Transverse colon (tissue), 4 donors: ENCODE results near the gene NLRC5.

Source experiments
- EP300 ChIP-seq: sonication (generic); formaldehyde crosslinking; IDR thresholded peaks from one replicate; pipeline ENCODE4 v1.6.1; 2017; ENCODE audit warnings: antibody characterized with exemption, low read depth
- POLR2AphosphoS5 ChIP-seq, 3 donors: sonication (generic); formaldehyde crosslinking; IDR thresholded peaks; one replicate each; pipeline ENCODE4 v1.6.1; 2016; ENCODE audit warnings: antibody characterized with exemption in 3 of 3
- TF ChIP-seq, protein P1 (sequence below), 5 experiments: fragments of 200-600 bp in 3 of 5; fragments of 450-650 bp in 2 of 5; sonication (generic) in 3 of 5; IDR thresholded peaks; 1 replicate in 2 of 5; 2 replicates in 3 of 5; pipeline ENCODE4 v1.5.1; 2016 to 2017; ENCODE audit warnings: antibody characterized with exemption in 5 of 5, inconsistent platforms in 3 of 5, mild to moderate bottlenecking in 2 of 5, moderate library complexity in 1 of 5

- no peak for TF ChIP-seq EP300
- TF ChIP-seq, protein P1, sequence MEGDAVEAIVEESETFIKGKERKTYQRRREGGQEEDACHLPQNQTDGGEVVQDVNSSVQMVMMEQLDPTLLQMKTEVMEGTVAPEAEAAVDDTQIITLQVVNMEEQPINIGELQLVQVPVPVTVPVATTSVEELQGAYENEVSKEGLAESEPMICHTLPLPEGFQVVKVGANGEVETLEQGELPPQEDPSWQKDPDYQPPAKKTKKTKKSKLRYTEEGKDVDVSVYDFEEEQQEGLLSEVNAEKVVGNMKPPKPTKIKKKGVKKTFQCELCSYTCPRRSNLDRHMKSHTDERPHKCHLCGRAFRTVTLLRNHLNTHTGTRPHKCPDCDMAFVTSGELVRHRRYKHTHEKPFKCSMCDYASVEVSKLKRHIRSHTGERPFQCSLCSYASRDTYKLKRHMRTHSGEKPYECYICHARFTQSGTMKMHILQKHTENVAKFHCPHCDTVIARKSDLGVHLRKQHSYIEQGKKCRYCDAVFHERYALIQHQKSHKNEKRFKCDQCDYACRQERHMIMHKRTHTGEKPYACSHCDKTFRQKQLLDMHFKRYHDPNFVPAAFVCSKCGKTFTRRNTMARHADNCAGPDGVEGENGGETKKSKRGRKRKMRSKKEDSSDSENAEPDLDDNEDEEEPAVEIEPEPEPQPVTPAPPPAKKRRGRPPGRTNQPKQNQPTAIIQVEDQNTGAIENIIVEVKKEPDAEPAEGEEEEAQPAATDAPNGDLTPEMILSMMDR (IDR thresholded peaks at IDR 0.05), result no peak
- TF ChIP-seq POLR2AphosphoS5 (IDR thresholded peaks at IDR 0.05), result no peak
These were observed 49.6 kb upstream of the NLRC5 start for GRCh38 chr16:56939801-56940200.
